Keratinocyte (primary cell): ENCODE data around the gene YWHAH. TPM values are rescaled to one million over a fixed set of nuclear protein-coding genes. Genes with fewer than 3 reads are reported as not detected.
A peak's percentile ranks its signal among the peaks of the same experiment; 100 is the strongest.

Experiments used
- DNase-seq: peaks from one replicate; pipeline ENCODE4 v3.0.0-alpha.2; 2011; ENCODE audit warnings: low read depth, missing footprints, low spot score
- FAIRE-seq: peaks from 2 replicates; lab custom pipeline; 2011; peaks lifted over from hg19 to GRCh38; lab: Jason Lieb, UNC
- H2AFZ ChIP-seq: 2 replicates; pipeline ENCODE4 v1.6.0; 2012; ENCODE audit warnings: low read length, control low read depth, inconsistent platforms; ENCODE audit not compliant: control insufficient read depth
- H3K27ac ChIP-seq: 2 replicates; pipeline ENCODE4 v1.5.1; 2011; ENCODE audit warnings: low read length; ENCODE audit not compliant: control insufficient read depth, insufficient read depth
- H3K27me3 ChIP-seq: 3 replicates; pipeline ENCODE4 v1.6.0; 2011; ENCODE audit warnings: low read length; ENCODE audit not compliant: control insufficient read depth, insufficient read depth; ENCODE audit errors: extremely low read depth
- H3K36me3 ChIP-seq, 2 experiments: 2 replicates in 1 of 2; 3 replicates in 1 of 2; pipeline ENCODE4 v1.5.1; 2011; ENCODE audit warnings: low read length in 2 of 2, mild to moderate bottlenecking in 1 of 2; ENCODE audit not compliant: control insufficient read depth in 2 of 2, insufficient read depth in 2 of 2; ENCODE audit errors: extremely low read depth in 1 of 2
- H3K4me1 ChIP-seq: 3 replicates; pipeline ENCODE4 v1.5.1; 2011; ENCODE audit warnings: low read length; ENCODE audit not compliant: control insufficient read depth, insufficient read depth; ENCODE audit errors: extremely low read depth
- H3K4me2 ChIP-seq: 3 replicates; pipeline ENCODE4 v1.6.0; 2011; ENCODE audit warnings: low read depth, low read length; ENCODE audit not compliant: control insufficient read depth, insufficient read depth; ENCODE audit errors: extremely low read depth
- H3K4me3 ChIP-seq, 3 experiments: fragments of 200-600 bp in 1 of 3; sonication (generic) in 1 of 3; 2 replicates in 2 of 3; 3 replicates in 1 of 3; pipeline ENCODE4 v1.5.1; 2011 to 2016; ENCODE audit warnings: low read length in 3 of 3, mild to moderate bottlenecking in 3 of 3, control low read depth in 2 of 3, inconsistent platforms in 1 of 3, low read depth in 1 of 3, mixed read lengths in 1 of 3, mixed run types in 1 of 3, moderate library complexity in 1 of 3; ENCODE audit not compliant: control insufficient read depth in 2 of 3, insufficient read depth in 2 of 3; ENCODE audit errors: extremely low read depth in 1 of 3
- H3K79me2 ChIP-seq: 2 replicates; pipeline ENCODE4 v1.6.0; 2012; ENCODE audit warnings: low read length; ENCODE audit not compliant: control insufficient read depth, insufficient read depth
- H3K9ac ChIP-seq: 3 replicates; pipeline ENCODE4 v1.6.0; 2011; ENCODE audit warnings: low read length; ENCODE audit not compliant: control insufficient read depth, insufficient read depth; ENCODE audit errors: extremely low read depth
- H3K9me1 ChIP-seq: 3 replicates; pipeline ENCODE4 v1.6.0; 2011; ENCODE audit warnings: low read length; ENCODE audit not compliant: control insufficient read depth, insufficient read depth; ENCODE audit errors: extremely low read depth
- H3K9me3 ChIP-seq: 2 replicates; pipeline ENCODE4 v1.5.1; 2012; ENCODE audit warnings: low read depth, low read length; ENCODE audit not compliant: control insufficient read depth
- H4K20me1 ChIP-seq: 3 replicates; pipeline ENCODE4 v1.6.0; 2011; ENCODE audit warnings: low read length; ENCODE audit not compliant: control insufficient read depth, insufficient read depth; ENCODE audit errors: extremely low read depth
- CTCF ChIP-seq, 3 experiments: IDR thresholded peaks in 1 of 3; conservative IDR thresholded peaks in 1 of 3; optimal IDR thresholded peaks in 1 of 3; 2 replicates in 2 of 3; 3 replicates in 1 of 3; pipeline versions ENCODE3 to v1.5.1; 2011; ENCODE audit warnings: low read length in 3 of 3, mild to moderate bottlenecking in 3 of 3, moderate library complexity in 2 of 3, control low read depth in 1 of 3, inconsistent platforms in 1 of 3; ENCODE audit not compliant: insufficient read depth in 2 of 3; ENCODE audit errors: extremely low read depth in 1 of 3
- EZH2 ChIP-seq: IDR thresholded peaks from one replicate; pipeline ENCODE4 v1.6.1; 2012; ENCODE audit warnings: inconsistent platforms, mild to moderate bottlenecking, low read length, moderate library complexity
- dilution Hi-C: fragments of 300-500 bp; cut with MboI; formaldehyde crosslinking; loops from one replicate; pipeline ENCODE4 v1.7.0; 2020; ENCODE audit warnings: low sequenced_read_pairs; ENCODE audit not compliant: extremely low pct_ligation_motif_present
- polyA plus RNA-seq, 5 experiments: library from polyadenylated mRNA; depleted of rRNA in 3 of 5; stranded (reverse) in 3 of 5; stranded (forward) in 1 of 5; unstranded in 1 of 5; fragments of >200 nt; gene quantifications; 1 replicate in 1 of 5; 2 replicates in 3 of 5; 3 replicates in 1 of 5; pipeline versions ENCODE4 v1.2.1 to v1.2.3, GENCODE V29; 2011 to 2012; ENCODE audit warnings: missing spikeins in 2 of 5, low read depth in 1 of 5, low replicate concordance in 1 of 5

The YWHAH gene
- polyA plus RNA-seq, 1 donor (not counting 4 experiments of a cell fraction or from before 2014, with no cell fraction given) = 108 TPM

DNA sequence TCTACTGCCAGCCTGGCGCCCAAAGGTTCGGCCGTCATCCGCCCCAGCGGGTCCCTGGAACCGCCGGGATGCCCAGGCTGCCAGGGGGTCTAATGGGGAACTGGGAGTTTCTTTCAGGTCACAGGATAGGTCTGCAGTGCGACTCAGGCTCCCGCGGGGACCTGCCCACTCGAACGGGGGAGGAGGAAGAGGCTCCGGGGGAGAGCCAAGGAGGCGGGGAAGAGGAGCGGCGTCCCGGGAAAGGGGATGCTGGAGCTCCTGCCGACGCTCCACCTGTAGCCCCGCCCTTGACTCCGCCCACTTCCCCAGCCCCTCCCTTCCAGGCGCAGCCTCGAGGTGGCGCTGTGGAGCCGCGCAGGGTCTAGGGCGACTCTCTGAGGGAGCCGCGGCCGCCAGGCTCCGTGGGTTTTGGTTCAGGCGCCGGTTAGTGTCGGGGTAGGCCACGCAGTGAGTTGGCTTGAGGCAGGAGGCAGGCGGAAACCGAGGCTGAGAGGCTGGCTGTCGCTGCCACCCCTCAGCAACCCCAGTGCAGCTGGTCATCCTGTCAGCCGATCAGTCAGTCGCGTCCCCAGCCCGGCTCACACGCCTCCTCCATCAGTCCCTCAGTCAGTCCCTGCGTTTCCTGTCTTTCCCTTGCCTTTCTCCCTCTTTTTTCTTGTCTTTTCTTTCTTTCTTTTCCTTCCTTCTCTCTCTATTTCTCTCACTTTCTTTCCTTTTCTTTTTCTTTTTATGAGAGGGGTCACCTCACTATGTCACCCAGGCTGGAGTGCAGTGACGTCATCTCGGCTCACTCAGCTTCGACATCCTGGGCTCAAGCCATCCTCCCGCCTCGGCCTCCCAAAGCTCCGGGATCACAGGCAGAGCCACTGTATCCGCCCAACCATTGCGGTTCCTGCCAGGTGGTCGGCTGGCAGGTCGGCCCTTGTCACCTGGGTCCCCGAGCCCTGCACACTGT, 26.4 kb downstream of the YWHAH start:
- dilution Hi-C loops = no loop called here
- DNase-seq (no peak), FAIRE-seq (peak; percentile 75)
- Histone ChIP-seq H3K9me3 (no peaks in the 10 kb centered on the region), H3K9me1 (no peaks in the 10 kb centered on the region), H3K36me3 (no peaks in the 10 kb centered on the region), H3K27ac (peak overlapping the region; percentile 33), H3K4me2 (peak overlapping the region; percentile 95), H3K27me3 (no peaks in the 10 kb centered on the region), H3K9ac (peak overlapping the region; percentile 69), H3K79me2 (no peaks in the 10 kb centered on the region), H3K4me3 (peak overlapping the region; percentile 48 to 88 (median 78)), H3K4me1 (peaks cover 11% of the 10 kb centered on the region), H2AFZ (peak overlapping the region; percentile 99), H4K20me1 (no peaks in the 10 kb centered on the region)
- TF ChIP-seq CTCF (optimal IDR thresholded peaks at IDR 0.05 in 1 of 3, IDR thresholded peaks at IDR 0.05 in 1 of 3, conservative IDR thresholded peaks at IDR 0.05 in 1 of 3; ENCODE audit: extremely low read depth in 1 of 3, insufficient read depth in 2 of 3, low read length in 3 of 3) (peak; percentile 73 to 99 (median 94)), EZH2 (no peak)

GRCh38 chr22:31972180-31972579, 27.8 kb downstream of the YWHAH start:
- no peak for FAIRE-seq
- Histone ChIP-seq H3K9ac (no peak overlapping the region), H3K27me3 (no peaks in the 10 kb centered on the region), H3K27ac (no peak overlapping the region), H3K4me3 (no peak overlapping the region), H3K9me1 (no peaks in the 10 kb centered on the region), H4K20me1 (no peaks in the 10 kb centered on the region), H3K4me2 (no peak overlapping the region), H3K4me1 (peaks cover 11% of the 10 kb centered on the region), H3K36me3 (no peaks in the 10 kb centered on the region), H3K79me2 (no peaks in the 10 kb centered on the region), H2AFZ (no peak overlapping the region), H3K9me3 (no peaks in the 10 kb centered on the region)
- TF ChIP-seq CTCF (optimal IDR thresholded peaks at IDR 0.05 in 1 of 3, IDR thresholded peaks at IDR 0.05 in 1 of 3, conservative IDR thresholded peaks at IDR 0.05 in 1 of 3; ENCODE audit: extremely low read depth in 1 of 3, insufficient read depth in 2 of 3, low read length in 3 of 3) = no peak
- TF ChIP-seq EZH2 = no peak
- no peak for DNase-seq
- dilution Hi-C loops = no loop called here
